ENCODE measurements around the gene ASMTL.

Gene ASMTL

GRCh38 chrX:1443496-1444075 is 9.1 kb downstream of the ASMTL start:
- Histone ChIP-seq H3K4me3 (ENCODE audit: low read depth, low read length) (no peak overlapping the region), H3K27ac (no peak overlapping the region), H3K27me3 (ENCODE audit: insufficient read depth, low read depth, severe bottlenecking) (no peaks in the 10 kb centered on the region), H3K9me3 (ENCODE audit: severe bottlenecking) (no peaks in the 10 kb centered on the region), H3K36me3 (peaks cover 5% of the 10 kb centered on the region)
- TF ChIP-seq CTCF (IDR thresholded peaks at IDR 0.05; ENCODE audit: low read depth, low read length): no peak
- peak; percentile 2 for DNase-seq

- TF ChIP-seq CTCF (IDR thresholded peaks at IDR 0.05; ENCODE audit: low read depth, low read length): no peak
- peak; percentile 2 for DNase-seq
- H3K9me3 ChIP-seq (ENCODE audit: severe bottlenecking): no peaks in the 10 kb centered on the region
- H3K27ac ChIP-seq: no peak overlapping the region
- no peaks in the 10 kb centered on the region for H3K27me3 ChIP-seq (ENCODE audit: insufficient read depth, low read depth, severe bottlenecking)
- H3K4me3 ChIP-seq (ENCODE audit: low read depth, low read length): no peak overlapping the region
- H3K36me3 ChIP-seq: peaks cover 9% of the 10 kb centered on the region
Measured at GRCh38 chrX:1442724-1443367, 9.9 kb downstream of the ASMTL start.

- Histone ChIP-seq H3K9me3 (ENCODE audit: severe bottlenecking) (no peaks in the 10 kb centered on the region), H3K27ac (no peak overlapping the region), H3K36me3 (peaks cover 9% of the 10 kb centered on the region), H3K27me3 (ENCODE audit: insufficient read depth, low read depth, severe bottlenecking) (no peaks in the 10 kb centered on the region), H3K4me3 (ENCODE audit: low read depth, low read length) (no peak overlapping the region)
- no peak for TF ChIP-seq CTCF (IDR thresholded peaks at IDR 0.05; ENCODE audit: low read depth, low read length)
- DNase-seq: peak; percentile 2
Measured at GRCh38 chrX:1442016-1442665, 10.6 kb downstream of the ASMTL start.

- Histone ChIP-seq H3K36me3 (peaks cover 17% of the 10 kb centered on the region), H3K27ac (no peak overlapping the region), H3K9me3 (ENCODE audit: severe bottlenecking) (no peaks in the 10 kb centered on the region), H3K4me3 (ENCODE audit: low read depth, low read length) (no peak overlapping the region), H3K27me3 (ENCODE audit: insufficient read depth, low read depth, severe bottlenecking) (no peaks in the 10 kb centered on the region)
- TF ChIP-seq CTCF (IDR thresholded peaks at IDR 0.05; ENCODE audit: low read depth, low read length): no peak
- DNase-seq: peak; percentile 3
Measured at GRCh38 chrX:1440506-1440905, 12.2 kb downstream of the ASMTL start.

- Histone ChIP-seq H3K4me3 (ENCODE audit: low read depth, low read length) (no peak overlapping the region), H3K27me3 (ENCODE audit: insufficient read depth, low read depth, severe bottlenecking) (no peaks in the 10 kb centered on the region), H3K36me3 (peaks cover 28% of the 10 kb centered on the region), H3K9me3 (ENCODE audit: severe bottlenecking) (no peaks in the 10 kb centered on the region), H3K27ac (no peak overlapping the region)
- TF ChIP-seq CTCF (IDR thresholded peaks at IDR 0.05; ENCODE audit: low read depth, low read length): no peak
- DNase-seq: peak; percentile 5
Measured at GRCh38 chrX:1435241-1435895, 17.3 kb downstream of the ASMTL start.

Data from WERI-Rb-1 (cell line).